Ovary (tissue), 9 donors: ENCODE data around the gene FNIP2. TPM values are rescaled to one million over a fixed set of nuclear protein-coding genes. Genes with fewer than 3 reads are reported as not detected.

Source experiments
- DNase-seq, 5 donors: peaks; one replicate each; pipeline ENCODE4 v3.0.0-alpha.2; 2019 to 2020
- H3K27ac ChIP-seq, 2 donors: fragments of 200-600 bp; one replicate each; pipeline versions ENCODE4 v1.5.1 to v1.8.0; 2019 to 2022
- H3K27me3 ChIP-seq: fragments of 200-600 bp; one replicate; pipeline ENCODE4 v1.8.0; 2022
- H3K36me3 ChIP-seq: fragments of 200-600 bp; sonication (generic); one replicate; pipeline ENCODE4 v1.5.1; 2019
- H3K4me1 ChIP-seq: one replicate; pipeline ENCODE4 v1.8.1; 2013; ENCODE audit warnings: mild to moderate bottlenecking, moderate library complexity; ENCODE audit not compliant: insufficient read depth
- H3K4me3 ChIP-seq: fragments of 200-600 bp; sonication (generic); one replicate; pipeline ENCODE4 v1.5.1; 2017
- H3K9me3 ChIP-seq, 2 donors: fragments of 200-600 bp in 1 of 2; sonication (generic) in 1 of 2; one replicate each; pipeline versions ENCODE4 v1.5.1 to v1.8.1; 2013 to 2019; ENCODE audit warnings: mild to moderate bottlenecking in 1 of 2, moderate library complexity in 1 of 2
- EP300 ChIP-seq: sonication (generic); formaldehyde crosslinking; IDR thresholded peaks from one replicate; pipeline ENCODE4 v1.6.1; 2017; ENCODE audit warnings: antibody characterized with exemption
- POLR2A ChIP-seq: fragments of 450-650 bp; IDR thresholded peaks from one replicate; pipeline ENCODE4 v1.6.1; 2017; ENCODE audit warnings: antibody characterized with exemption, mild to moderate bottlenecking, moderate library complexity
- WGBS, 3 donors: extraction: QIAGEN DNeasy Blood & Tissue Kit in 1 of 3; methylation state at CpG; one replicate each; pipeline versions ENCODE4 v1.1.5 to v1.1.7; 2013 to 2017; 5-methylcytosine and 5-hydroxymethylcytosine counted together
- intact Hi-C, 4 donors: fragments of 100-400 bp; cut with DNase I; formaldehyde crosslinking; loops; one replicate each; pipeline versions ENCODE4 v1.11.0 to v1.15.1; 2022 to 2023
- polyA plus RNA-seq, 2 donors: library from polyadenylated mRNA; stranded (reverse); fragments of 200-250 nt in 1 of 2; fragments of 350-450 nt in 1 of 2; fragmentation: Illumina TruSeq in 1 of 2; extraction: RNeasy Lipid Tissue Mini Kit (QIAGEN cat#74804) in 1 of 2; gene quantifications; one replicate each; pipeline ENCODE4 v1.2.3, GENCODE V29; 2013 to 2014
- total RNA-seq, 7 donors: library from RNA; depleted of rRNA in 2 of 7; stranded (reverse); fragments of >200 nt in 2 of 7; fragmentation: NEBNext Ultra II Directional in 3 of 7; extraction: Animal tissue kit (Norgen Biotek cat#: 25700) in 3 of 7; gene quantifications; one replicate each; pipeline versions ENCODE4 v1.1.0 to v1.2.4, GENCODE V29; 2016 to 2023
- TF ChIP-seq, protein P1 (sequence below), 3 donors: fragments of 450-650 bp in 2 of 3; fragments of 200-600 bp in 1 of 3; IDR thresholded peaks; one replicate each; pipeline versions ENCODE4 v1.5.1 to v1.8.0; 2016 to 2022; ENCODE audit warnings: antibody characterized with exemption in 3 of 3, mild to moderate bottlenecking in 1 of 3
- donor health status: DM: no; HTN: no; CAD: no; lungs with moderate emphysema.
- donor health status: DM: no; HTN: no; CAD: no.
- donor health status: Bipolar disorder and iron deficiency.
- donor health status: DM: yes; HTN: yes; CAD: no.
- donor health status: DM: no; HTN: no; CAD: no.
- donor health status: DM: yes; HTN: yes; CAD: no.

Gene FNIP2
- total and polyA plus RNA-seq, 9 donors = 6.1 to 34.1 (median 20.4) TPM

GRCh38 chr4:158936238-158936637, 167.4 kb downstream of the FNIP2 start:
- Histone ChIP-seq H3K27me3 (no peaks in the 10 kb centered on the region), H3K4me1 (no peaks in the 10 kb centered on the region), H3K27ac (no peak overlapping the region), H3K4me3 (no peak overlapping the region), H3K36me3 (no peaks in the 10 kb centered on the region), H3K9me3 (no peaks in the 10 kb centered on the region)
- WGBS, 3 donors = 75 to 81% (median 80%) methylated on average over 6 of the region's 6 CpGs
- TF ChIP-seq EP300 (no peak), POLR2A (no peak)
- TF ChIP-seq, protein P1, sequence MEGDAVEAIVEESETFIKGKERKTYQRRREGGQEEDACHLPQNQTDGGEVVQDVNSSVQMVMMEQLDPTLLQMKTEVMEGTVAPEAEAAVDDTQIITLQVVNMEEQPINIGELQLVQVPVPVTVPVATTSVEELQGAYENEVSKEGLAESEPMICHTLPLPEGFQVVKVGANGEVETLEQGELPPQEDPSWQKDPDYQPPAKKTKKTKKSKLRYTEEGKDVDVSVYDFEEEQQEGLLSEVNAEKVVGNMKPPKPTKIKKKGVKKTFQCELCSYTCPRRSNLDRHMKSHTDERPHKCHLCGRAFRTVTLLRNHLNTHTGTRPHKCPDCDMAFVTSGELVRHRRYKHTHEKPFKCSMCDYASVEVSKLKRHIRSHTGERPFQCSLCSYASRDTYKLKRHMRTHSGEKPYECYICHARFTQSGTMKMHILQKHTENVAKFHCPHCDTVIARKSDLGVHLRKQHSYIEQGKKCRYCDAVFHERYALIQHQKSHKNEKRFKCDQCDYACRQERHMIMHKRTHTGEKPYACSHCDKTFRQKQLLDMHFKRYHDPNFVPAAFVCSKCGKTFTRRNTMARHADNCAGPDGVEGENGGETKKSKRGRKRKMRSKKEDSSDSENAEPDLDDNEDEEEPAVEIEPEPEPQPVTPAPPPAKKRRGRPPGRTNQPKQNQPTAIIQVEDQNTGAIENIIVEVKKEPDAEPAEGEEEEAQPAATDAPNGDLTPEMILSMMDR (IDR thresholded peaks at IDR 0.05) = no peak
- no peak for DNase-seq
- intact Hi-C loops = no loop called here

GRCh38 chr4:158938220-158939044, 169.6 kb downstream of the FNIP2 start:
- H3K9me3 ChIP-seq = no peaks in the 10 kb centered on the region
- intact Hi-C loops = no loop called here
- no peaks in the 10 kb centered on the region for H3K36me3 ChIP-seq
- 70 to 80% (median 76%) methylated on average over 4 of the region's 4 CpGs for WGBS, 3 donors
- H3K4me1 ChIP-seq = no peaks in the 10 kb centered on the region
- no peak overlapping the region for H3K4me3 ChIP-seq
- no peaks in the 10 kb centered on the region for H3K27me3 ChIP-seq
- no peak overlapping the region for H3K27ac ChIP-seq
- TF ChIP-seq, protein P1 (IDR thresholded peaks at IDR 0.05) = no peak
- no peak for TF ChIP-seq EP300
- no peak for TF ChIP-seq POLR2A
- no peak for DNase-seq

DNA sequence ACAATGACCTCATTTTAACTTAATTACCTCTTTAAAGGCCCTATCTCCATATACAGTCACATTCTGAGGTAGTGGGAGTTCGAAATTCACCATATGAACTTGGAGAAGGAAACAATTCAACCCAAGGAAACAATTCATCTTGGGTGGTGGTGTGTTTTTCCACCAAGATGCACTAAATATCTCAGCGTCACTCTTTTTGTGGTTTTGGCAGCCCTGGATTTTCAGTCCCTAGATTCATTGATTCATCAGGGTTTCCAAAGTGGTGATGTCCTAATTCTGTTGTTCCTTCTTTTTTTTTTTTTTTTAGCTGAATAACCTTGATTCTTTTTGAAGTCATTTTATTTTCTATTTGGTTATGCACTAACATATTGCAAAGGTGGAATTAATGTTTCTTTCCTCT, 171.4 kb downstream of the FNIP2 start:
- no peak for TF ChIP-seq POLR2A
- TF ChIP-seq EP300 = no peak
- TF ChIP-seq, protein P1 (IDR thresholded peaks at IDR 0.05) = no peak
- Histone ChIP-seq H3K4me3 (no peak overlapping the region), H3K36me3 (no peaks in the 10 kb centered on the region), H3K27ac (no peak overlapping the region), H3K4me1 (no peaks in the 10 kb centered on the region), H3K27me3 (no peaks in the 10 kb centered on the region), H3K9me3 (no peaks in the 10 kb centered on the region)
- DNase-seq = no peak
- intact Hi-C loops = no loop called here
- WGBS, 3 donors = 84 to 92% (median 92%) methylated on average over 2 of the region's 2 CpGs

DNA sequence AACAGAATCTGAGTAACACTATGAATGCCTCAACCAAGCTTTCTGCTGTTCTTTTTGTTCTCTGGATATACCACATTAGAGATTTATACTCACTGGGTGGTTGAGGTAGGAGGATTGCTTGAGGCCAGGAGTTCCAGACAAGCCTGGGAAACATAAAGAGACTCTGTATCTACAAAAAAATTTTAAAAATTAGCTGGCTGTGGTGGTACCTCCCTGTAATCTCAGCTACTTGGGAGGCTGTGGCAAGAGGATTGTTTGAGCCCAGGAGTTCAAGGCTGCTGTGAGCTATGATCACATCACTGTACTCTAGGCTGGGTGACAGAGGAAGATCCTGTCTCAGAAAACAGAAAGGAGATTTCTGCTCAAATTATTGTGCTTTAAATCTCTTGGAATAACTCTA, 172.5 kb downstream of the FNIP2 start:
- no peaks in the 10 kb centered on the region for H3K27me3 ChIP-seq
- no peak for DNase-seq
- intact Hi-C loops = no loop called here
- H3K9me3 ChIP-seq = no peaks in the 10 kb centered on the region
- H3K27ac ChIP-seq = no peak overlapping the region
- H3K4me1 ChIP-seq = no peaks in the 10 kb centered on the region
- no peaks in the 10 kb centered on the region for H3K36me3 ChIP-seq
- TF ChIP-seq POLR2A (no peak), EP300 (no peak)
- TF ChIP-seq, protein P1 (IDR thresholded peaks at IDR 0.05) = no peak
- H3K4me3 ChIP-seq = no peak overlapping the region
